Measurements from ENCODE around the gene SDHAF2. TPM values are rescaled to one million over a fixed set of nuclear protein-coding genes. Genes with fewer than 3 reads are reported as not detected.
"Not testable (repeated sequence)": the region's sequence is repeated elsewhere in the genome, so short reads cannot be mapped to it uniquely, and the experiment has no call there.

The SDHAF2 gene
- total RNA-seq, 2 donors from 2014 or later, result 33.4 to 39.2 TPM

- ATAC-seq; DNase-seq; intact Hi-C loops (cut with DNase I, micrococcal nuclease): not testable (repeated sequence)
These were observed 37.7 kb downstream of the SDHAF2 start for GRCh38 chr11:61467602-61468001.

- intact Hi-C loops (cut with DNase I, micrococcal nuclease), result no loop called here
- ATAC-seq (no peak), DNase-seq (no peak)
These were observed 38.1 kb downstream of the SDHAF2 start for GRCh38 chr11:61468002-61468401.

- DNase-seq (no peak), ATAC-seq (no peak)
- intact Hi-C loops (cut with DNase I, micrococcal nuclease), result loop anchor here in 1 of 2 donors (10.0 kb wide), 1 partner anchor 163 kb away; no protein-coding TSS in a partner anchor
These were observed 42.4 kb downstream of the SDHAF2 start for GRCh38 chr11:61472282-61472681.

GRCh38 chr11:61472868-61473267 is 42.9 kb downstream of the SDHAF2 start:
- intact Hi-C loops (cut with DNase I, micrococcal nuclease), result loop anchor here in 1 of 2 donors (10.0 kb wide), 1 partner anchor 162 kb away; no protein-coding TSS in a partner anchor
- peak in 1 of 2 donors; percentile 60 for DNase-seq
- ATAC-seq, result no peak

- intact Hi-C loops (cut with DNase I, micrococcal nuclease), result loop anchor here in 1 of 2 donors (10.0 kb wide), 1 partner anchor 161 kb away; no protein-coding TSS in a partner anchor
- ATAC-seq (peak; percentile 80), DNase-seq (no peak)
These were observed 43.6 kb downstream of the SDHAF2 start for GRCh38 chr11:61473370-61474012.

GRCh38 chr11:61474013-61474643 is 44.2 kb downstream of the SDHAF2 start:
- DNase-seq, result no peak
- intact Hi-C loops (cut with DNase I, micrococcal nuclease), result loop anchor here in 1 of 2 donors (10.0 kb wide), 1 partner anchor 161 kb away; no protein-coding TSS in a partner anchor
- no peak for ATAC-seq

- intact Hi-C loops (cut with DNase I, micrococcal nuclease), result loop anchor here in 1 of 2 donors (10.0 kb wide), 1 partner anchor 159 kb away; no protein-coding TSS in a partner anchor
- ATAC-seq, result no peak
- no peak for DNase-seq
These were observed 45.5 kb downstream of the SDHAF2 start for GRCh38 chr11:61475433-61475832.

- intact Hi-C loops (cut with DNase I, micrococcal nuclease), result loop anchor here (2.0 to 10.0 kb wide), 2 partner anchors 40 to 158 kb away; no protein-coding TSS in a partner anchor
- DNase-seq, result no peak
- no peak for ATAC-seq
These were observed 46.4 kb downstream of the SDHAF2 start for GRCh38 chr11:61476371-61476770.

GRCh38 chr11:61477126-61477525 is 47.2 kb downstream of the SDHAF2 start:
- intact Hi-C loops (cut with DNase I, micrococcal nuclease), result loop anchor here (2.0 to 10.0 kb wide), 2 partner anchors 40 to 158 kb away; no protein-coding TSS in a partner anchor
- peak; percentile 11 for ATAC-seq
- DNase-seq, result no peak

GRCh38 chr11:61477727-61478148 is 47.8 kb downstream of the SDHAF2 start:
- DNase-seq (peak in 1 of 2 donors; percentile 52), ATAC-seq (peak; percentile 17)
- intact Hi-C loops (cut with DNase I, micrococcal nuclease), result loop anchor here (2.0 to 10.0 kb wide), 2 partner anchors 39 to 157 kb away; no protein-coding TSS in a partner anchor

GRCh38 chr11:61479360-61480058 is 49.6 kb downstream of the SDHAF2 start:
- DNase-seq, ATAC-seq: not testable (repeated sequence)
- intact Hi-C loops (cut with DNase I, micrococcal nuclease), result loop anchor here in 1 of 2 donors (10.0 kb wide), 1 partner anchor 155 kb away; no protein-coding TSS in a partner anchor

- intact Hi-C loops (cut with DNase I, micrococcal nuclease), result no loop called here
- no peak for DNase-seq
- ATAC-seq, result no peak
These were observed 50.5 kb downstream of the SDHAF2 start for GRCh38 chr11:61480261-61480993.

- DNase-seq (peak; percentile 42 to 46), ATAC-seq (peak; percentile 83)
- intact Hi-C loops (cut with DNase I, micrococcal nuclease), result no loop called here
These were observed 51.0 kb downstream of the SDHAF2 start for GRCh38 chr11:61480994-61481335.

GRCh38 chr11:61481806-61482205 is 51.9 kb downstream of the SDHAF2 start:
- DNase-seq (no peak), ATAC-seq (no peak)
- intact Hi-C loops (cut with DNase I, micrococcal nuclease), result no loop called here

- DNase-seq (peak in 1 of 2 donors; percentile 30), ATAC-seq (peak; percentile 32)
- intact Hi-C loops (cut with DNase I, micrococcal nuclease), result no loop called here
These were observed 52.6 kb downstream of the SDHAF2 start for GRCh38 chr11:61482513-61482912.

GRCh38 chr11:61484541-61484940 is 54.6 kb downstream of the SDHAF2 start:
- intact Hi-C loops (cut with DNase I, micrococcal nuclease), result no loop called here
- DNase-seq (no peak), ATAC-seq (no peak)

- no peak for DNase-seq
- intact Hi-C loops (cut with DNase I, micrococcal nuclease), result no loop called here
- no peak for ATAC-seq
These were observed 55.2 kb downstream of the SDHAF2 start for GRCh38 chr11:61485080-61485479.

GRCh38 chr11:61486011-61486620 is 56.2 kb downstream of the SDHAF2 start:
- no peak for ATAC-seq

More at GRCh38 chr11:61486011-61486620, 56.2 kb downstream of the SDHAF2 start:
- no peak for DNase-seq
- intact Hi-C loops (cut with DNase I, micrococcal nuclease), result no loop called here
